ENCODE measurements around the gene CTNNA3.

The CTNNA3 gene

GRCh38 chr10:66604195-66604594 is 1091.8 kb downstream of the CTNNA3 start:
- Histone ChIP-seq H3K79me2 (ENCODE audit: insufficient read depth, low read length) (no peaks in the 10 kb centered on the region), H3K9me2 (replicated peaks; ENCODE audit: insufficient read depth, low read length) (no peaks in the 10 kb centered on the region), H3K9me3 (ENCODE audit: insufficient read depth, low read length) (no peaks in the 10 kb centered on the region), H3K9ac (ENCODE audit: low read length) (no peak overlapping the region), H3K27ac (ENCODE audit: low read depth, low read length) (no peak overlapping the region), H3F3A (ENCODE audit: insufficient read depth) (no peaks in the 10 kb centered on the region), H2AFZ (ENCODE audit: low read depth, low read length, severe bottlenecking) (no peak overlapping the region), H3K36me3 (ENCODE audit: low read length) (no peaks in the 10 kb centered on the region), H4K20me1 (ENCODE audit: low read depth, low read length) (no peaks in the 10 kb centered on the region), H3K4me2 (ENCODE audit: low read depth, low read length, poor library complexity, severe bottlenecking) (no peak overlapping the region), H3K4me3 (ENCODE audit: insufficient read depth, low read length, poor library complexity, severe bottlenecking) (no peak overlapping the region), H3K27me3 (ENCODE audit: low read length) (no peaks in the 10 kb centered on the region)
- no peak for TF ChIP-seq EZH2phosphoT487 (conservative IDR thresholded peaks at IDR 0.05; ENCODE audit: low read length)
- no peak for TF ChIP-seq CTCF (IDR thresholded peaks at IDR 0.05; ENCODE audit: insufficient read depth, low read length, poor library complexity, severe bottlenecking)

GRCh38 chr10:66591865-66592264 is 1104.1 kb downstream of the CTNNA3 start:
- no peak overlapping the region for H2AFZ ChIP-seq (ENCODE audit: low read depth, low read length, severe bottlenecking)
- no peaks in the 10 kb centered on the region for H3K9me2 ChIP-seq (replicated peaks; ENCODE audit: insufficient read depth, low read length)
- H3K9ac ChIP-seq (ENCODE audit: low read length), result no peak overlapping the region
- no peaks in the 10 kb centered on the region for H3K79me2 ChIP-seq (ENCODE audit: insufficient read depth, low read length)
- no peak overlapping the region for H3K4me3 ChIP-seq (ENCODE audit: insufficient read depth, low read length, poor library complexity, severe bottlenecking)
- no peaks in the 10 kb centered on the region for H4K20me1 ChIP-seq (ENCODE audit: low read depth, low read length)
- no peak overlapping the region for H3K4me2 ChIP-seq (ENCODE audit: low read depth, low read length, poor library complexity, severe bottlenecking)
- H3K9me3 ChIP-seq (ENCODE audit: insufficient read depth, low read length), result no peaks in the 10 kb centered on the region
- no peaks in the 10 kb centered on the region for H3F3A ChIP-seq (ENCODE audit: insufficient read depth)
- TF ChIP-seq EZH2phosphoT487 (conservative IDR thresholded peaks at IDR 0.05; ENCODE audit: low read length) (no peak), CTCF (IDR thresholded peaks at IDR 0.05; ENCODE audit: insufficient read depth, low read length, poor library complexity, severe bottlenecking) (no peak)
- H3K36me3 ChIP-seq (ENCODE audit: low read length), result no peaks in the 10 kb centered on the region
- no peak overlapping the region for H3K27ac ChIP-seq (ENCODE audit: low read depth, low read length)
- H3K27me3 ChIP-seq (ENCODE audit: low read length), result no peaks in the 10 kb centered on the region

- Histone ChIP-seq H3K27ac (ENCODE audit: low read depth, low read length) (no peak overlapping the region), H3K9ac (ENCODE audit: low read length) (no peak overlapping the region), H3K27me3 (ENCODE audit: low read length) (no peaks in the 10 kb centered on the region), H3F3A (ENCODE audit: insufficient read depth) (no peaks in the 10 kb centered on the region), H3K9me3 (ENCODE audit: insufficient read depth, low read length) (no peaks in the 10 kb centered on the region), H3K36me3 (ENCODE audit: low read length) (no peaks in the 10 kb centered on the region), H4K20me1 (ENCODE audit: low read depth, low read length) (no peaks in the 10 kb centered on the region), H3K9me2 (replicated peaks; ENCODE audit: insufficient read depth, low read length) (no peaks in the 10 kb centered on the region), H3K4me3 (ENCODE audit: insufficient read depth, low read length, poor library complexity, severe bottlenecking) (no peak overlapping the region), H3K79me2 (ENCODE audit: insufficient read depth, low read length) (no peaks in the 10 kb centered on the region), H3K4me2 (ENCODE audit: low read depth, low read length, poor library complexity, severe bottlenecking) (no peak overlapping the region), H2AFZ (ENCODE audit: low read depth, low read length, severe bottlenecking) (no peak overlapping the region)
- TF ChIP-seq CTCF (IDR thresholded peaks at IDR 0.05; ENCODE audit: insufficient read depth, low read length, poor library complexity, severe bottlenecking), result no peak
- no peak for TF ChIP-seq EZH2phosphoT487 (conservative IDR thresholded peaks at IDR 0.05; ENCODE audit: low read length)
These were observed 1108.3 kb downstream of the CTNNA3 start for GRCh38 chr10:66587680-66588050.
